GM19452 (cell line): ENCODE results near the gene OVOL2.
"Not testable (repeated sequence)": the region's sequence is repeated elsewhere in the genome, so short reads cannot be mapped to it uniquely, and the experiment has no call there.

Source experiments
- ATAC-seq: cut with Tn5 transposase; IDR thresholded peaks from one replicate; pipeline ENCODE4 v1.9.1; 2021; ENCODE audit not compliant: unreplicated experiment

The OVOL2 gene

DNA sequence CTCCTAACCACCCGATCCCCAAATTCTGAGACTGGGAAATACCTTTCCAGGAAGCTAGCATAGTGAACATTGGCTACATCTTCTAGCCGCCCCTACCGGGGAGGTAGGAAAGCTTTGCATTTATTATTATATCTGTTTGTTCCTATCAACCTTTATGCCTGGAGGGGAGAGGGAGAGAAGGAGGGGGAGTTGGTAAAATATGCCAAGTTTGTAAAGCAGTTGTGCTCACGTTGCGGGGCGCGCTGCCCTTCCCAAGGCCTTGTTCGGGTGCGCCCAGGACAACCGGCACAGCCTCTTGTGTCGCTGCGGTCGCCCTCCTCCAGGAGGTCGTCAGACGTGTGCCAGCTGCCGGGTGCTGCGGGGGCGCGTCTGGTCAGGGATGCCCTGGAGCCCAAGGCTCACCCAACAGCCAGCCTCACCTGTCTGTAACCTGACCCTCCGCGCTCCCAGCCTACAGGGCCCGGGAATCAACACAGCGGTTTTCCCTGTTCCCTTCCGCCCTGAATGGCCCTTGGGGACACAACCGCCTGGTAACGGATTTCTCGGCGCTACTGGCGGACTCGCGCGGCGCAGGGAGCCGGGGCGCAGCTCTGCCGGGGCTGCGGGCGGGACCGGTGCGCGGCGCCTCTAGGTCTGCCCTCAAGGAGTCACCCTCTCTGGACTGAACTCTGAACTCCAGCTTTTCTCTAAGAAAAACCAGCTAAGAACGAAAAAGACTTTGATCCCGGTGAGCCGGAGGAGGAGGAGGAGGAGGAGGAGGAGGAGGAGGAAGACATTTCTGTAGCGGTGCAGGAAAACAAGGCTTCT is 1.1 kb upstream of the OVOL2 start:
- ATAC-seq, result no peak

- ATAC-seq, result no peak
These were observed 256 bp upstream of the OVOL2 start for GRCh38 chr20:18057994-18058349.

- ATAC-seq, result no peak
These were observed 1.3 kb downstream of the OVOL2 start for GRCh38 chr20:18056174-18057100.

DNA sequence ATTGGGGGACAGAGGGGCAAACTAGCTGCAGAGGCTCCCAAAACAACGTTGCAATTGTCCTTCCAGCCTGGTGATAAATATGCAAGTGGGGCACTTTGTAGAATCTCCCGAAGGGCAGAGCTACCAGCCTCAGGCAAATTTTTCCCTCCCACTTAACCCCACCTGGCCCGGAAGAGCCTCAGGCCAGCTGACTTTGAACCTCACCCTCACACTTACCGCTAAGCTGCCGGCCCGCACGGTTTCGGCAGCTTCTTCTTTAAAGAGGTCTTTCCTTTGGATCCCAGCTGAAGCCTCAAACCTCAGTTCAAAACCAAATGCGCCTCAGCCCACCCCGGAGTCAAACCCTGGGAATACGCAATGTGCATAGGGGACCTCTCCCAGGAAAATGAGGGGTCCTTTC is 2.5 kb downstream of the OVOL2 start:
- ATAC-seq, result no peak

DNA sequence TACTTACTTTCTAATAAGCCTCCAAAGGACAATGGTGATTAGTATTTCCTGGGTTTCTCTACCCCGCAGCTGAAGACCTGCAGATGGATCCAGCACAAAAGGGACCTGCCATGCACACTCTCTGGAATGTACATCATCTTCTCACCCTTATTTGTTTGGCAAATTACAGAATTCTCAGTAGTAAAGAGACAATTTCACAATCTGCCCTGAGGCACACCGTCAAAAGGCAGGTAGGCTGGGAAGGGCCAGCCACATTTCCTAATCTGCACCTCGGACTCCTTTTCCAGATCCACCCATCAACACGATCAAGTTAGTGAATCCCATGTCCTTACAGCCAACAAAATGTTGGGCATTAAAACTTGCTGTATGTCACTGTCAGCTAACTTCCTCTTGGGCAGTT is 4.9 kb downstream of the OVOL2 start:
- ATAC-seq, result no peak

DNA sequence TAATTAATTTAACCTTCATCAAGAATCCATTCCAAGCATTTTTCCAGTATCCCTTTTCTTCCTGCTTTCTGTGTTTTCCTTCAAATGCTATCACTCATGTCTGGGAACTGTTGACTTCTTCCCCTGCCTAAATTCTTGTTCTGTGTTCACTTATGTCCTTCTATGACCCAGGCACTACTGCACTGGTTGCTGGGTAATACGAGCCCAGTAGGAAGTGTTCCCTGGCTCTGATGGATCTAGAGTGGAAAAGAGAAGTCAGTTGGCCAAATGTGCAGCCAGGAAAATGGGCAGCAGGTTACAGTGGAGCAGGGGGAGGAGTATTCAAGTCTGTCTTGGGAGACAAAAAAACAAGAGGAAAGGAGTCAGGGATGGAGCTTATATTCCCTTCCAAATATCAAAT is 7.1 kb downstream of the OVOL2 start:
- ATAC-seq, result no peak

GRCh38 chr20:18048176-18048575 is 9.5 kb downstream of the OVOL2 start:
- no peak for ATAC-seq

DNA sequence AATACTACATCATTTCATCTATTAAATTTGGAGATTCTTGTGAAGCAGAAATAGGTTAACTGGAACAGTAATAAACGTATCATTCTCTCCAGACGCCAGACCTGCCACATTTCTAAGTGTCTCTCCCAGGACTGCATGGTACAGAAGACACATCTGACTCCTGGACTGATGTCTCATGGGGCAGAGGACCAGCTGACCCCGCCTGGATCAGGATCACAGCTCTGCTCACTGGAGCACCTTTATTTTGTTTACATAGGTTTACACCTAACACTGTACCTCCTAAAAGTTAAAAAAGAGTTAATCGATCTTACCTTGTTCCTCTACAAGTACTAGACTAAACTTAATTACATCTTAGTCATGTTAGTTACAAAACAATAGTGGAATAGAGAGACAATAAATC is 11.2 kb downstream of the OVOL2 start:
- no peak for ATAC-seq

DNA sequence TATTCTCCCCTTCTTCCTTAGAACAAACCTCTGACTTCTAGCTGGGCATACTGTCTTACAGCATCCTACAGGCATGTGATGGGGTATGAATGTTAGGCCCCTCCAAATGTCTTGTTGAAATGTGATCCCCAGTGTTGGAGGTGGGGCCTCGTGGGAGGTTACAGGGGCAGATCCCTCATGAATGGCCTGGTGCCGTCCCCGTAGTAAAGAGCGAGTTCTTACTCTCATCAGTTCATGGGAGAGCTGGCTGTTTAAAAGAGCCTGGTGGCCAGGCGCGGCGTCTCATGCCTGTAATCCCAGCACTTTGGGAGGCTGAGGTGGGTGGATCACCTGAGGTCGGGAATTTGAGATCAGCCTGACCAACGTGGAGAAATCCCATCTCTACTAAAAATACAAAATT is 15.5 kb downstream of the OVOL2 start:
- no peak for ATAC-seq

GRCh38 chr20:18041462-18041861 is 16.3 kb downstream of the OVOL2 start:
- ATAC-seq, result no peak

DNA sequence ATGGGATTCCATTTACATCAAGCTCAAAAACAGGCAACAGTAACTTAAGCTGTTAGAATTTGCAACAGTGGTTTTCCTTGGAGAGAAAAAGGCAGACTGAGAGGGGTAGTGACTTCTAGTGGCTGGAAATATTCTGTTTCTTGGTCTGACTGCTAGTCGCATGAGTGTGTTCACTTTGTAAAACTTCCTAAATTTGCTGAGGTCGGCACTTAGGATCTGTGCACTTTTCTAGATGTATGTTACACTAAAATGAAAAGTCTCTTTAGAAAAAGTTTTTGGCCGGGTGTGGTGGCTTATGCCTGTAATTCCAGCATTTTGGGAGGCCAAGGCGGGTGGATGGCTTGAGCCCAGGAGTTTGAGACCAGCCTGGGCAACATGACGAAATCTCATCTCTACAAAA is 18.7 kb downstream of the OVOL2 start:
- no peak for ATAC-seq

DNA sequence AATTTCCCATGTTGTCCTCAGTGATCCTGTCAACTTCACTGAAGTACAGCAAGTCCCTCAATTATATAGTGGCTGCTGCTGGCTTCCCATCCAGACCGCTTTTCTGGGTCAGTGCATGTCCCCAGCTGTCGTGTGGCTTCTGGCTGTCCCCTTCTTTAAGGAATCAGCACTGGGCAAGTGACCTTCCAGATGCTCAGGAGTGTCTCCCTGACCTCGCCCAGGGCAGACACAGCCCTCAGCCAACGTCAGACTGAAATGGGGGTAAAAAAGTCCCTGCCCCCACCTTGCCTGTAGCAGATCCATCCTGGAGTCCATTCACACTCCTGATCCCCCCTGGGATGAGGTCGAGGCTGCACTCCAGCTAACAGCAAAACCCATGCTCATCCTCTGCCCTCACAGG is 23.7 kb downstream of the OVOL2 start:
- ATAC-seq, result no peak

DNA sequence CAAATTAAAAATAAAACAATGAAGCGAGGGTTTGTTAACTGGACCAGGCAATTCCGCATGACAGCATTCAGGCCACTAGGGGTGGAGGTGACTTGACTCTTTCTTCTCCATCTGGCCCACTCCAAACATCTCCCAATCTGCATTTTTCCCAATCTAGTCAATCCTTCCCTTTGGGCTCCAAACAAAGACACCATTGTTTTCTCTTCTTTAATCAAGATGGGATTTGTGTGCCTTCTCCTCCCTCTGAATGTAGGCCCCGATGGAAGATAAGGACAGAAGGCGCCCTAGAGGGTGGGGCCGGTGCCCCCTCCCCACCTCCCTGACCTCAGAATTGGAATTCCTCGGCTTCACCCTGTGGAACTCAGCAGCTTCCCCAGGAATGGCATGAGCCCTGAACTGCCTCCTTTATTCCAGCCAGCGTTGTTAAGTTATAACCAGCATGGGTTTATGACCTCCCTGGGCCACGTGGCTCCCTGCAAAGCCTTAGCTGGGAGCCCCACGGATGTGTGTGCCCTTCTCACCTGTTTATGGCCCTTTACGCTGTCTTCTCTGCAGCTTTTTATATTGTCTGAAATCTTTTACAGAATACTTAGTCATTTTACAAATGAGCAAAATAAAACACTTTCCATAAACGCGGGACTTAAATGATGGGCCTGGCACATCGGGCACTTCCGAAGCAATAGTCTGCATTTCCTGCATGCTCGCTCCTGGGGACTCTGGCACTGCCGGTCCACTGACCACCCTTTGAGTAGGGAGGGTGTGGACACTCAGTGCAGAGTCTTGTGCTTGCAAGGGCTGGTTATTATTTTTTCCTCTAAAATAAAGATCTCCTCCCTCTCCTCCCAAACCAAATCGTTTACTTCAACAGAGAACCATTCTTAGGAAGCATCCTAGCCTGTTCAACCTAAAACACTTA is 24.5 kb downstream of the OVOL2 start:
- ATAC-seq, result no peak

DNA sequence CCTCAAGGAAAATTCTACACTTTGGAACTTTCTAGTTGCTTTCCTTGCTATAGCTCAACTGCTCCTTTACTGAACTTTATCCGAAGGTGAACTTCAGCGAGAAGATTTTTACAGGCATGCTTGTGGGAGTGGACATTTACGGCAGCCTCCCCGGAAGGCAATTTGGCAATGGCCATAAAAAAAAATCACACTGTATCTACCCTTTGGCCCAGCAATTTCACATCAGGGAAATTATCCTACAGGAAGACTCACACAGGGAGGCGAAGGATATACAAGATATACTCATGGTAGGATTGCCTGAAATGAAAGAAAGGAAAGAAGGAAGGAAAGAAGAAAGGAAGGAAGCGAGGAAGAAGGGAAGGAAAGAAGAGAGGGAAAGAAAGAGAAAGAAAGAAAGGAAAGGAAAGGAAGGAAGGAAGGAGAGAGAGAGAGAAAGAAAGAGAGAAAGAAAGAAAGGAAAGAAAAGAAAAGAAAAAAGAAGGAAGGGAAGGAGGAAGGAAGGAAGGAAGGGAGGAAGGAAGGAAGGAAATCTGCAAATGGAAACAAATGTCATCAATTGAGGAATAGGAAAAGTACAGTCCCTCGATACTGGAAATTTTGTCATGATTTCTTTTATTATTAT is 25.7 kb downstream of the OVOL2 start:
- ATAC-seq, result no peak

- ATAC-seq, result no peak
These were observed 26.7 kb downstream of the OVOL2 start for GRCh38 chr20:18031050-18031449.

GRCh38 chr20:18030020-18030419 is 27.7 kb downstream of the OVOL2 start:
- no peak for ATAC-seq

GRCh38 chr20:18027011-18027410 is 30.7 kb downstream of the OVOL2 start:
- ATAC-seq, result not testable (repeated sequence)

DNA sequence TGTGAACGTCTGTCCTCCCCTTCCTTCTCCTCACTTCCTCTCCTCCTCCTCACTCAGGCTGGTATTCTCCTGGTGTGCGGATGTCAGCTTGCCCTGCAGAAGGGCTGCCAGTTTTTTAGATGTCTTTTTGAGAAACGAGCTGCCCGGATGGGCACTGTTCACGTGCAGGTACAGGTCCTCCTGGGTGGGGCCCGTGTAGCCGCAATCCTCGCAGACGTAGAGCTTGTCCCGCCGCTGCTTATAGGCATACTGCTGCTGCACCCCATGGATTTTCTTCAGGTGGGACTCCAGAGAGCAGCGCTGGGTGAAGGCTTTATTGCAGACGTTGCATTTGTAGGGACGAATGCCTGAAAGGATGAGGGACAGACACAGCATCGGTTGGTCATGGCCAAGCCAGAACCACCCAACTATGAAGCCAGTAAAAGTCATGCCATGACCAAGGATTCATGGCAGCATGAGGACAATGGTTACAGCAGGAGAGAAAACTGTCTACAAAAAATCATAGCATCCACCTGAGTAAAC is 33.0 kb downstream of the OVOL2 start:
- ATAC-seq, result no peak

DNA sequence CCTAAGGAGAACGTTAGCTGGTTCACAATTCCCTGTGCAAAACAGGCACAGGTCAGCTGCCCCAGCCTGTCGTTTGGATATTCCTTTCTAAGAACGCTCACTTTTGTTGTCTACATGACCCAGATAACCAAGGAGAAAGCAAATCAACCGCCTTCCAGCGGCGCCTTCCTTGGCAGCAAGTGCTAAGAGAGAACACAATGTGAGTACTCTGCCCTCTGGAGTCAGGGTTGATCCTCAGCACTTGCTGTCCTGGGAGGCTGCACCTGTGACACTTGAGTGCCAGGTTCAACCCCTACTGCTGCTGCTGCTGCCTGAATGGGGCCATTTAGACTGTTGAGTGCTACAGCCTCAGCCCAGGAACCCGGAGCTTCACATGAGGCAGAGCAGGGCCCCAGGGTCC is 36.8 kb downstream of the OVOL2 start:
- ATAC-seq, result no peak

DNA sequence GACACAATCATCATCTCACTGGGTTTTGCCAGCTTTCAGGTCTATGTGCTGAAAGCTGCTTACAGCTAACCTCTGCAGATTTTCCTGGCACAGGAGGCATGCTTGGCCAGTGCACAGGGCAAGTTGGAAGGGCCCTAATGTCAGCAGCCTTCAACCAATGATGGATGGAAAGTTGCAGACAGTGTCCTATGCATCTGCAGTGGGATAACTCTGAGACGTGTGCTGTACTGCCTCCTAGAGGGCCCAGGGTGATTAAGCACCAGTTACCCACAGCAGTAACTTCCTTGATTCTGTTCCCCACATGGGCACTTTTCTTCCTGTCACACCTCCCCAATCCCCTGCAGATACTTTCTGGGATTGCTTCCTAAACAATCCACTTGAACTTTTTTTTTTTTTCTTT is 38.6 kb downstream of the OVOL2 start:
- no peak for ATAC-seq

GRCh38 chr20:18018100-18018499 is 39.6 kb downstream of the OVOL2 start:
- no peak for ATAC-seq
